CD4-positive, alpha-beta T cell treated with Interleukin-15 for 4 hours (primary cell): ENCODE measurements around the gene GLIS1.
"Not testable (repeated sequence)": the region's sequence is repeated elsewhere in the genome, so short reads cannot be mapped to it uniquely, and the experiment has no call there.

Experiments used
- DNase-seq: peaks from one replicate; pipeline ENCODE4 v3.0.0-alpha.2; 2020; ENCODE audit warnings: low spot score

The GLIS1 gene

DNA sequence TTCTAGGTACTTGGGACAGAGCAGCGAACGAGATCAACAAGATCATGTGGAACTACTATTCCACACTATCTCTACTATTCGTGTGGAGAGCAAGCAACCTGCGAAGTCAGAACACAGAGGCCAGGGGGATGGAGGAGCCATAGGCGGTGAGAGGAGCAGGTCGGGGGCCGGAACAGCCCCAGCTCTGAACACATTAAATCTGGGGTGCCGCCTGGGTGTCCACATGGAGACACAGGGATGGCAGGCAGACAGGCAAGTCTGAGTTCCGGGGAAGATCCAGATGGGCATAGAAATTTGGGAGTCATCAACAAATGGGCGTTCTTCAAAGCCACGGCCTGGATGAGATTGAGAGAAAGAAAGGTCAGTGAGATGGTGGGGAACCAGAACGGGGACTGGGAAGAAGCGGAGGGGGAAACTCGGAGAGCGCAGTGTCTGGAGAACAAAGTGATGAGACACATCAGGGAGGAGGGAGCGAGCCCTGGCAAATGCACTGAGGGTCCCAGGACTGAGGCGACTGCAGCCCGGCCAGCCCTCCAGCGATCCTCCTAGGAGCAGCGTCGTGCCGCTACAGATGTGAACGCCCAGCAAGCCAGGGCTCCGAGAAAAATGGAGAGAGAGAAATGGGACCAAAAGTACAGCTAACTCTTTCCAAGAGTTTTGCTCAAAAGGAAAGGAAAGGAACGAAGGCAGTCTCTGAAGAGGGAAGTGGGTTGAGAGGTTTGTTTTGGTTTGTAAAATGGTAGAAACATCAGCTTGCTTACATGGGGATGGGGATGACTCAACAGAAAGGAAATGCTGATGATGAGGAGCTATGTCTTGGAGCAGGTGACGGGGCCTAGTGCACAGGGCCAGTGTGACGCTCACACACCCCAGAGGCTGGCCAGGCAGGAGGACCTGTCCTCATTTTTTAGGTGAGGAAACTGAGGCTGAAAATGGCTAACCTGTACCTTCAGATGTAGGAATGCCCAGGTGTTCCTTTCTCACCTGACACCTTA, 84.5 kb downstream of the GLIS1 start:
- DNase-seq: no peak

DNA sequence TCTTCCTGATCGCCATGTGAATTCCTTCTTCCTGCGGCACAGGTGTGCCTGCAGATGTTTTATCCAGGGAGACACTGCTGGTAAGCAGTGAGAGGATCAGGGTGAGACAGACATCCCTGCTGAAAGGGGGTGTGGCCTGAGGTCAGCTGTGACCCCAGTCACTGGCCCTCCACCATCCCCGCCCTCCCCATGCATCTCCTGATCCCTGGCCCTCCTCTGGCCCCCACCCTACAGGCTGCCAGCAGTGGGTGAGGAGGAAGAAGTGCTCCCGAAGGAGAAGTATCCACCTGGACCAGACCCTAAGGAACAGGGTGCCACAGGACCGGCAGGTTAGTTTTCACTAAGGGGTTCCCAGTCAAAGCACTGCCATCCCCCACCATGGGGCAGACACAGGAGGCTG, 85.3 kb downstream of the GLIS1 start:
- no peak for DNase-seq

DNA sequence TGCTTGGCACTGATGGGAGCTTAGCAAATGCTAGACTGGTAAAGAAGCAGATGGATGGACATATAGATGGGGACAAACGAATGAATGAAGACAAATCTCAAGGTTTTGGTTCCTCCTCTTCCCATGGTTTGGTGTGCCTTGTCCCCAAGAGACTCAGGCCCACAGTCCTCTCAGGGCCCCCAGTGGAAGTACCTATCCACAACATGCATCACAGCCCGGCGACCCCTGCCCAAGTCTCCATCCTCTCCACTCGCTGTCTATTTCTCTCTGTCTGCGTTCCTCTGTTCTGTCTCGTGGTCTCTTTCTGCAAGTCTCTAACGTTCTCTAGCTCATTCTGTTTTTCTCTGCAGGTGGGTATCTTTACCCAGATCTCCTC, 85.8 kb downstream of the GLIS1 start:
- DNase-seq: no peak

DNA sequence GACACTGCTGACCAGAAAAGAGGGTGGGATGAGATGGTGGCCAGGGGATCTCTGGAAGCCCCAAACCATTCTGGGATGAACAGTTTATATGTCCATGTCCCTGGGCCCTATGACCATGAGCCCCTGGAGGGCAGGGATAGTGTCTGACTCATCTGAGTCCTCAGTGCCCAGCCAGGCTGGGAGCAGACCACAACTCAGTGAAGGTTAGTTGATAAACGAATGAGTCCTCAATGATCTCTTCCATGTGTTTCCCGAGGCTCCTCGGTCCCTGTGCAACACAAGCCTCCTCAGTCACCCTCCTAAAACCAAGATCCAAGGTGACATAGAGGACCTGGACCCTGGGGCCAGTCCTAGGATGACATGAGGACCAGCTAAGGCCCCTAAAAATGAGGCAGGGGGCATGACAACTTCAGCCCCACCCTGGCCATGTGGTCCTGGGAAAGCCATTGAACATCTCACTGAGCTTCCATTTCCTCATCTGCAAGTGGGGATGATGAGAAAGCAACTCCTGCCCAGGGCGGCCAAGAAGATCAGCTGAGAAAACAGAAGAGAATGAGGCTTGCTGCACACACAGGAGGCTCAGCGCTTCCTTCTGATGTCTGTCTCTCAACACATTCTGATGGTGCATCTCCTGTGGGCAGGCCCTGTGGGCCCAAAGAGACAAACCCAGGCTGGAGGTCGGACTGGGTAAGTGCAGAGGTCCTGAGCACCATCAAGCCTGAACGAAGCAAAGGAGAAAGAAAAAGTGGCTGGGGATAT, 86.3 kb downstream of the GLIS1 start:
- no peak for DNase-seq

DNA sequence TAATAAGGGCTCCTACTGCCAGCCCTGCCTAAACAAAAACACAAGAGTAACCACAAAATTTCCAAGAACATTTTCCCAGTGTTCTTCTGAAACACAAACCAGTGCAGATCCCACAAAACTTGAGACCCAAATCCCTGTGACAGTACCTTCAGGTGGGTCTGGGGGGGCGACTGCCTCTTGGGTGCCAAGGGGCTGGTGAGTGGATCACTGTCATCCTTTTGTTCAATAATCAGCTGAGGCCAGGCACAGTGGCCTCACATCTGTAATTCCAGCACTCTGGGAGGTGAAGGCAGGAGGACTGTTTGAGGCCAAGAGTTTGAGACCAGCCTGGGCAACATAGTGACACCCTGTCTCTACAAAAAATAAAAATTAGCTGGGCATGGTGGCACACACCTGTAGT, 87.6 kb downstream of the GLIS1 start:
- DNase-seq: no peak

DNA sequence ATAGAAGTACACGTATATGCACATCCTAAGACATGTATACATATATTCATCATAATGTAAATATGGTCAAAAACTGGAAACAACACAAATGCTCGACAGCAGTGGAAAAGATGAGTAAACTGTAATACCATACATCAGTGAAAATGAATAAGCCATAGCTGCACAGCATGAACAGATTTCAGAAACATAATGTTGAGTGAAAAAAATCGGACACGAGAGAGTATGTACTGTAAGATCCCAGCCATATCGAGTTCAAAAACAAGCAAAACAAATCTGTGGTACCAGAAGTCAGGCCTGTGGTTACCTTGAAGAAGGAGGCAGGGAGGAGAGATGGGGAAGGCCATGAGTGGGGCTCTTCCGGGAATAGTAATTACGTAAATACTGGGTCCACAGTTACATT, 90.4 kb downstream of the GLIS1 start:
- no peak for DNase-seq

DNA sequence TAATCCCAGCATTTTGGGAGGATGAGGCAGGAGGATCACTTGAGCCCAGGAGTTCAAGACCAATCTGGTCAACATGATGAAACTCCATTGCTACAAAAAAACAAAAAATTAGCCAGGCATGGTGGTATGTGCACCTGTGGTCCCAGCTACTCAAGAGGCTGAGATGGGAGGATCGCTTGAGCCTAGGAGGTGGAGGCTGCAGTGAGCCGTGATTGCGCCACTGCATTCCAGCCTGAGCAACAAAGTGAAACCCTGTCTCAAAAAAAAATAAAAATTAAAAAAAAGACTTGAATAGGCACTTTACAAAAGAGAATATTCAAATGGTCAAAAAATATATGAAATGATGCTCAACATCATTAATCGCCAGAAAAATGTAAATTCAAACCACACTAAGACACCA, 91.0 kb downstream of the GLIS1 start:
- DNase-seq: not testable (repeated sequence)

DNA sequence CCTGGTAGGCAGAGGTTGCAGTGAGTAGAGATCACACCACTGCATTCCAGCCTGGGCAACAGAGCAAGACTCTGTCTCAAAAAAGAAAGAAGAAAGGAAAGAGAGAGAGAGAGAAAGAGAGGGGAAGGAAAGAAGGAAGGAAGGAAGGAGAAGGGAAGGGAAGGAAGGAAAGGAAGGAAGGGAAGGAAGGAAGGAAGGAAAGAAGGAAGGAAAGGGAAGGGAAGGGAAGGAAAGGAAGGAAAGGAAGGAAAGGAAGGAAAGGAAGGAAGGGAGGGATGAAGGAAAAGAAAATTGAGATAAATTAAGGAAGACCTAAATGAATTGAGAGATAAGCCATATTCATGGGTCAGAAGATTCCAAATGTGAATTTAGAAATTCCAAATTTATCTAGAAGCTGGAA, 92.2 kb downstream of the GLIS1 start:
- DNase-seq: no peak

DNA sequence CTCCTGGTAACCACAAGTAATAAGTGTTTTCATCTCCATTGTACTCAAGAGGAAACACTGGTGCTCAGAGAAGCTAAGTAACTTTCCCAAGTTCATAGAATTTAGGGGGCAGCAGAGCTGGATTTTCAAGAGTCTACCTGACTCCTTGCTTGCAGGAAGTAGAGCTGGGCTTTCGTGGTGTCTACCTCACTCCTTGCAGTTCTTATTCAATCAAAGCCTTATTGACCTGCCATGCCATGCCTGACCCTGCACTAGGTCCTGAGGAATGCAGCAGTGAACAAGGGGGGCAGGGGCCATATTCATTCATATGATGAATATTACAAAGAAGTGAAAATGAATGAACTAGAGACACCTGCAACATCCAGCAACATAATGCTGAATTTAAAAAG, 93.3 kb downstream of the GLIS1 start:
- DNase-seq: no peak

DNA sequence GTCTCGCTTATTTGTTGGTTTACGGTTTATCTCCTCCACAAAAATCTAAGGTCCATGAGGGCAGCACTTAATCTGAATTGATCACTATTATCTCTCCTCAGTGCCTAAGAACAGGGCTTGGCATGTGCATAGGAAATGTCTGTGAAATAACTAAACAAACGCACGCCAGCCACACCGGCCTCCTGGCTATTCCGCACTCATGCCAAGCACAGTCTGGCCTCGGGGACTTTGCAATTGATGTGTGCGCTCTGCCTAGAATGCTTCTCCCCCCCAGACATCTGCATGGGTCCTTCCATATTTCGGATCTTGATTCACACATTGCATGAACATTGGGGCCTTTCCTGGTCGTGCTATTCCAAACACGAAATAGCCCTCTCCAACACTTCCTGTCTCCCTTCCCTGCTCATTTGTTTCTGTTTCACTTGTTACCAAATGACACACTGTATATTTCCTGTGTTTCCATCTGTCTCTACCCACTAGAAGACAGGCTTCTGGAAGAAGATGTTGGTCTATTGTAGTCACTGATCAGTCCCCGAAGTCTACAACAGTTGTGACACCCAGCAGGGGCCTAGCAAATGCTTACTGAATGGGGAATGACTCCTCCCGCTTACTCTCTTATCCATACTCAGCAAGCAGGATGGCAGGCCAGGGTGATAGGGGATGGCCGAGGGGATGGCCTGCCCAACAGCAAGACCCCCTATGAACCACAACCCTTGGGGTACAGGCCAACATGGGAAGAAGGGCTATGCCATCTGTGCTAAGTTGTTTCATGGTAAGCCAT, 93.9 kb downstream of the GLIS1 start:
- no peak for DNase-seq

DNA sequence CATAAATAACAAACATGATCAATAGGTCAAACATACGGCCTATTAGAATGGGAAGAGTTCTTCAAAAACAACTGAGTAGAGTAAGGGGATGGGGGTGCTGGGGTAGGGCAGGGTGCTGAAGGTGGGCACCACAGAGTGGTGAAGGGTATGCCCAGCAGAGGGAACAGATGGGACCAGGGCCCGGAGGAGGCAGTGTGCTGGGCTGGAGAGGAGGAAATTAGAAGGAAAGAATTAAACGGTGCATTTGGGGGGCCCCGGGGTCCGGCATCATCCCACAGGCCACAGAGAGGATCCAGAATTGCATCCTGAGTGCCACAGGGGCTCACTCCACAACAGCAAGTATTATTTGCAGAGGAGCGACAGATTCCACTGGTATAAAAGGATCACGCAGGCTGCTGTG, 94.5 kb downstream of the GLIS1 start:
- no peak for DNase-seq

DNA sequence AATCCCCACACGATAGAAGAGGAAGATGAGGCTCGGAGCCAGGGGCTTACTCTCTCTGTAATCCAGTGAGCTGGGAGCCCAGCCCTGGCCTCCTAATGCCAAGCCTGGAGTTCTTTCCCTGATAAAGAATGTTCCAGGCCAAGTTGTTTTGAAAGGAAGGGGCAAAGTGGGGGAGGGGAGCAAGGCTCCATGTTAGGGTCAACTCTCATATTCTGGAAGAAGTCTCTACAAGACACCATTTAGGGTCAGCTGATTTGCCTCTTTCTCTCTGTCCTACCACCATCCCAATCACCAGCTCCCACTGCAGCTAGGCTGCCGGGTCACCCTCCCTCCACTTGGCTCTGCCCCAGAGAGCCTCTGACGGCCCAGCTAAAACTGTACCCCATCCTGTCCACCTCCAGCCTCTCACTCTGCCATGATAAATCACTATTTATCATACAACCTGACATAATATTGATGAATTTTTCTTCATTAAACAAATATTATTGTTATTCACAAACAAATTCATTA, 95.0 kb downstream of the GLIS1 start:
- no peak for DNase-seq

DNA sequence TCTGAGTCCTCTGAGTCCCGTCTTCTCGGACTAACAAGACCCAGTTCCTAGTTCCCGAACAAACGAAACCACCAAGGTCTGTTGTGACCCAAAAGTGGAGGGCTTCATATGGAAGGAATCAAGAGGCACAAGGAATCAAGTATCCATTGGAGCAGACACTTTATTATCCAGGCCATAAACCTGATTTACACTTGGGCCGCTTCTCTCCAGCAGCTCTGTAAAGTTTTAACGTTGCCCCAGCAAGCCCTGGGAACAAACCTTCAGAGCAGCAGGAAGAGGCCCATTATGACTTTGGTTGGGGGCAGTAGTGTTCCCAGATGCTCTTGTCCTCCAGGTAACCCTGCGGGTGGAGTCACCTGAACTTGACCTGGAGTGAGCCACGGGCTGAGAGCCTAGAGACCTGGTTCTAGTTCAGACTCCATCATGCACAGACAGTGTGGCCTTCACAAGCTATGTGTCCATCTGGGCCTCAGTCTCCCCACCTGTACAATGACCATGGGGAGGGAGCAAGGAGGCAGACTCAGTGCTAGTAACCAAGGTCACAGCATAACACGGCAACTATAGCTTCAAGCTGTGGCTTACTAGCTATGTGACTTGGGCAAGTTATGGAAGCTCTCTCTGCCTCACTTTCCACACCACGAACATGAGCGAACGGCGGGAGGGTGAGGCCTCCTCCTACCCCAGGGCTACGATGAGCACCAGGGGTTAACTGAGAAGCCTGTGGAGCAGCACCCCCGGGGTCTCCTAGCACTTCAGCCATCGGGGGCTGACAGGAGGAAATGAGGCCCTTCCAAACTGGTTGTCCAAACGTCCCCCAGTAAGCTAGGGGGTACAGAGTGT, 95.7 kb downstream of the GLIS1 start:
- DNase-seq: no peak

DNA sequence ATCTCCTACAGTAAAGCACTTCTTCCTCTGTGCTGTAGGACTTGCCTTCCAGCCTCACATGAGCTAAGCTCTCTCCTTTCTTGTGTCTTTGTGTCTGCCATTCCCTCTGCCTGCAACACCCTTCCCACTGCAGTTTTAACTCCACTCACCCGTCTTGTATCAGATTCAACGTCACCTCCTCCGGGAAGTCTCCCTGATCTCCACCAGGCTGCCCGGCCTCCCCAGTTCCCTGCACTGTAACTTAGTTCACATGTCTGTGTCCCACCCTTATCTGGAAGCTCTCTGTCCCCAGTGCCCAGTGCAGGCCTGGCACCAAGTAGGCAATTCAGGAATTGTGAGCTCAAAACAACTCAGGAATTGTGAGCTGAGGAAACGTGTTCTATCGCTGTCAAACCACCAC, 96.4 kb downstream of the GLIS1 start:
- DNase-seq: no peak

DNA sequence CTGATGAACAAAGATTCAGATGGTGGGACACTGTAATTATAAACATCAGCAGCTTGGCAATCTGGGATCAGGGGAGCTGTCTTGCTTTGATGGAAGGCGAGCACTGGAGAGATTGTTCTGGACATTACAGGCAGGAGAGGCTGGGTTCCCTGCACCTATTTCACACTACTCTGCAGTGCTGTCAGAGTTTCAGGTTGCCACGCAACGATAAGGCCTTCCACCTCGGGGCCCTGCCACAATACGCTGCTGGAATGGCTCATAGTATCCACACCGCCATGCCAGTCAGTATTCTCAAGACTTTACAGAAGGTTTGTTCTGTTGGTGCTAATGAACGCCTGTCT, 96.8 kb downstream of the GLIS1 start:
- no peak for DNase-seq

DNA sequence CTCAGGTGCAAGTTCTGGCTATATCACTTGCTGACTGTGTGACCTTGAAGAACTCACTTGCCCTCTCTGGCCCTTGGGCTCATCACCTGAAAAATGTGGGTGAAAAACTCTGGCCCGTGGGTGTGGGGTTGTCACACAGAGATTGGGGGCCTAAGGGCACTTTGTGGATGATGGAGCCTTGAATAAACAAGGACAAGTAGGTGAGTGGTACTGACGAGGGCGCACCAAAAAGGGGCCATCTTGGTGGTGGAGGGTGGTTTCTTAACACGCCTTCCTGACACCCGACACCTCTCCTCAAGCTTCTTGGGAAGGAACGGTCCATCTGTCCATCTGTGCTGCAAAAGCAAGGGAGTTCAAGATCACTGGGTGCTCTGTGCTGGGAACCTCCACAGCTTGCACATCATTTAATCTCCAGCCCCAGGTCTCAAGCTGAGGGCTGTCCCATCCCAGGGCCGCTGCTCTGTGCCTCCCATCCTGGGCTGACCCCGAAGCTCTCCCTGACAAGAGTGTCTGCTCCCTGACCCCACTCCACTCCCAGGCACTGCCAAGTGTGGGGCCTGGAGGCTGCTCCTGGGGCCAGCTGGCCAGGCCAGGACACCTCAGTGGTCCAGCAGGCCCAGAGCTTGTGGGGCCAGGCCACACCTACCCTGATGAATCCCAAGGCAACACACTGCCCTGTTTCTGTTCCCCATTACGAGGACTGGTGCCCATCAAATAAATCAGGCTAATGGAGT, 97.3 kb downstream of the GLIS1 start:
- DNase-seq: no peak

DNA sequence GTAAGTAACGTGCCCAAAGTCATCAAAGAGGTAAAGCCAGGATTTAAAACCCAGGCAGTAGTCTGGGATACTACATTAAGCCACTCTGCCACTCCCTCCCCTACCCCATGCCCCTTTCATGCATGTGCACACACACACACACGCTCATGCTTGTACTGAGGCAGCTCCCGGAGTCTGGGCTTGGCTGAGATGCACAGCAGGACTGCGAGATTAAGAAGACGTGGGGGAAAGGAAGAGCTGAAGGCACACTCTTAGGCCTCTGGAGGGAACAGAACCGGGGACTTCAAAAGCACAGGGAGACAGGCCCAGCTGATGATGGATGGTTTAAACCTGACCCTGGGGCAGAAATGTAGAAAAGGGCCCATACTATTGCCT, 98.3 kb downstream of the GLIS1 start:
- no peak for DNase-seq

DNA sequence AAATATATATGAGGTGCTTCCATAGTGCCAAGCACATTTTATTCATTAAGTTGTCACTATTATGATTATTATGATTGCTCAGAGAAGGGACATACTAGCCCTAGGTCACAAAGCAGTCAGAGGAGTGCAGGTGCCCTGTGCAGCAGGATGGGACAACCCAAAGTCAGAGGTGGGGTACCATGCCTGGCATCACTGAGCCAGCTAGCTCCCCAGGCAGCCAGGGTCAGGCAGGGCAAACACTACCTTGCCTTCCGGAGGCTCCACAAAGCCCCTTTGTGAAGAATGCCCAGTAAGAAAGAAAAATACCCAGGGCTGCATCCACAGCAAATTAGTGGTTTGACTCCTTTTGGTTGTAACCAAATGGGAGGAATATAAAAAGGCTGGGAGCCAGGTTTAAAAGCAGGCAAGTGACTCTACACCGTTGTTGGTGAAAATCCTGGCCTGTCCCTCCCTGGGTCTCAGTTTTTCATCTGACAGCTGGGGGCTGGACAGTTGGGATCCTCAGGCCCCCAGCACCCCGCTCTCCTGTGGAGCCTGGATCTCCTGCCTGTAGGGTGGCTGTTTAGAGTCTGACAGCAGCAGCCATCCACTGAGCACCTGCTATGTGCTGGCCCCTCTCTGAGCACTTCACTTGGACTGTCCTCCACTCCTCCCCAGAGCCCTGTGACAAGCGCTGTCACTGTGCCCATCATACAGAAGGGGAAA, 98.8 kb downstream of the GLIS1 start:
- no peak for DNase-seq

DNA sequence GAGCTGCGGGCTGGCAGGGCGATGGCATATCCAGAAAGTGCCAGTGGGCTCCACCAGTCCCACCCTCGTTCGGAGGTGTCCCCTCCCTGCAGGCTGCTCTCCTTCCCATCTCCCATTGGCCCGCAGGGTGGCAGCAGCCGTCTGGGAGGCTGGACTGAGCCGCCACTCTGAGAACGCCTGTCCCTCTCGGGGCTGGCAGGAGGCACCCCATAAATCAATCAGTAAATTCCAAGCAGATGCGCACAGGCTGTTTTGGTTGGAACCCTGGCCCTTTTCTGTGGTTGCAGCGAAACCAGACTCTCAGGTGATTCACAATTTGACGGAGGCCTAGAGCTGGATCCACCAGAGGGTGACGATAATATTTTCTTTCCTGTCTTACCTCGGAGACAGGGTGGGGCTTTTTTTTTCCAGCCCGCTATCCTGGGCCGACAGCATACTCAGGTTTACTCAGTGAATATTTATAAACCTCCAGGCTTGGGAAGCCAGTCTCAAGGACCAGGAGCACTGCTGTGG, 99.7 kb downstream of the GLIS1 start:
- DNase-seq: no peak
